Loucy (cell line): ENCODE measurements around the gene ABCG1.

Source experiments
- CTCF ChIP-seq: fragments of 200-600 bp; sonication (generic); conservative IDR thresholded peaks from 2 replicates; pipeline ENCODE4 v1.5.1; 2014; ENCODE audit warnings: mild to moderate bottlenecking, antibody characterized with exemption, low read length
- EZH2phosphoT487 ChIP-seq: fragments of 200-600 bp; IDR thresholded peaks from 2 replicates; pipeline ENCODE4 v1.6.1; 2018; ENCODE audit warnings: antibody characterized with exemption, mild to moderate bottlenecking, moderate library complexity, borderline replicate concordance

DNA sequence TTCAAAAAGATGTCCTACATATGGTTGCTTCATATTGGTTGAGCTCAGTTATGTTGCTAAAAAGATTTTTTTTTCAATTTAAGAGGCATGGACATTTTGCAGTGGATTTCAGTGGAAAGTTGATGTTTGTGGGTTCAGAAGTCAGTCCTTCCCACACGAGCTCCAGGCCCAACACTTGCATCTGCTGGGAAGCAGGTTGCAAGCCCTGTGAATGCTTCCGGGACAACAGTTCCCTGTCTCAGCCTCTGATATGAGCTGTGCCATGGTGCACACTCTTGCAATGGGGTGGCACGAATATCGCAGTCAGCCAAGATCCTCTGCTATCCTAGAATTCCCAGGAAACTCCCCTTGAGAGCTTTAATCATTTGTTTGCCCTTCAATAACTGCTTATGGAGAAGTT is 30.3 kb upstream of the ABCG1 start:
- TF ChIP-seq CTCF (no peak), EZH2phosphoT487 (no peak)
